ENCODE results near the gene ESPN.
A peak's percentile ranks its signal among the peaks of the same experiment; 100 is the strongest.
"Not testable (repeated sequence)": the region's sequence is repeated elsewhere in the genome, so short reads cannot be mapped to it uniquely, and the experiment has no call there.

The ESPN gene

GRCh38 chr1:6491480-6491962, 66.9 kb downstream of the ESPN start, which contains the start of gene PLEKHG5:
Gene PLEKHG5, minus strand, starts transcription at chr1:6491667. Its CDS starts 14,096 bp downstream, at chr1:6477571.
- Histone ChIP-seq H2AFZ (ENCODE audit: low read length) (peak within 1 kb of the TSS; percentile 90), H4K20me1 (ENCODE audit: insufficient read depth, low read length, poor library complexity, severe bottlenecking) (no peaks in the 10 kb centered on the region), H3K9me2 (replicated peaks; ENCODE audit: low read depth, low read length) (no peaks in the 10 kb centered on the region), H3K4me1 (ENCODE audit: insufficient read depth, low read length, poor library complexity, severe bottlenecking) (peaks cover 36% of the 10 kb centered on the region), H3K9ac (ENCODE audit: low read depth, low read length, poor library complexity, severe bottlenecking) (peak within 1 kb of the TSS; percentile 92), H3K27me3 (ENCODE audit: insufficient read depth, low read length, poor library complexity, severe bottlenecking) (no peaks in the 10 kb centered on the region), H3K36me3 (ENCODE audit: insufficient read depth, low read length) (no peaks in the 10 kb centered on the region), H3F3A (ENCODE audit: low read depth) (peaks cover 5% of the 10 kb centered on the region; the same call in 1 of the 2 replicates), H3K4me3 (ENCODE audit: low read length, poor library complexity, severe bottlenecking) (peak within 1 kb of the TSS; percentile 97), H3K79me2 (ENCODE audit: insufficient read depth, low read length) (0 out of 2 replicates have a peak, but pooled peaks cover 4% of the 10 kb centered on the region), H3K9me3 (ENCODE audit: insufficient read depth, low read depth, low read length) (no peaks in the 10 kb centered on the region), H3K4me2 (ENCODE audit: low read depth, low read length, poor library complexity, severe bottlenecking) (peak within 1 kb of the TSS; percentile 97)
- TF ChIP-seq, protein P1, sequence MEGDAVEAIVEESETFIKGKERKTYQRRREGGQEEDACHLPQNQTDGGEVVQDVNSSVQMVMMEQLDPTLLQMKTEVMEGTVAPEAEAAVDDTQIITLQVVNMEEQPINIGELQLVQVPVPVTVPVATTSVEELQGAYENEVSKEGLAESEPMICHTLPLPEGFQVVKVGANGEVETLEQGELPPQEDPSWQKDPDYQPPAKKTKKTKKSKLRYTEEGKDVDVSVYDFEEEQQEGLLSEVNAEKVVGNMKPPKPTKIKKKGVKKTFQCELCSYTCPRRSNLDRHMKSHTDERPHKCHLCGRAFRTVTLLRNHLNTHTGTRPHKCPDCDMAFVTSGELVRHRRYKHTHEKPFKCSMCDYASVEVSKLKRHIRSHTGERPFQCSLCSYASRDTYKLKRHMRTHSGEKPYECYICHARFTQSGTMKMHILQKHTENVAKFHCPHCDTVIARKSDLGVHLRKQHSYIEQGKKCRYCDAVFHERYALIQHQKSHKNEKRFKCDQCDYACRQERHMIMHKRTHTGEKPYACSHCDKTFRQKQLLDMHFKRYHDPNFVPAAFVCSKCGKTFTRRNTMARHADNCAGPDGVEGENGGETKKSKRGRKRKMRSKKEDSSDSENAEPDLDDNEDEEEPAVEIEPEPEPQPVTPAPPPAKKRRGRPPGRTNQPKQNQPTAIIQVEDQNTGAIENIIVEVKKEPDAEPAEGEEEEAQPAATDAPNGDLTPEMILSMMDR (conservative IDR thresholded peaks at IDR 0.05; ENCODE audit: low read length) = no peak
- TF ChIP-seq EZH2phosphoT487 (IDR thresholded peaks at IDR 0.05; ENCODE audit: borderline replicate concordance) = no peak

GRCh38 chr1:6491966-6492365, 67.4 kb downstream of the ESPN start:
- Histone ChIP-seq H3K36me3 (ENCODE audit: insufficient read depth, low read length) (no peaks in the 10 kb centered on the region), H3K4me3 (ENCODE audit: low read length, poor library complexity, severe bottlenecking) (peak overlapping the region; percentile 97), H3K9ac (ENCODE audit: low read depth, low read length, poor library complexity, severe bottlenecking) (peak overlapping the region; percentile 92), H3F3A (ENCODE audit: low read depth) (peaks cover 5% of the 10 kb centered on the region; the same call in 1 of the 2 replicates), H3K79me2 (ENCODE audit: insufficient read depth, low read length) (0 out of 2 replicates have a peak, but pooled peaks cover 4% of the 10 kb centered on the region), H3K9me2 (replicated peaks; ENCODE audit: low read depth, low read length) (no peaks in the 10 kb centered on the region), H3K4me2 (ENCODE audit: low read depth, low read length, poor library complexity, severe bottlenecking) (peak overlapping the region; percentile 97), H3K9me3 (ENCODE audit: insufficient read depth, low read depth, low read length) (no peaks in the 10 kb centered on the region), H4K20me1 (ENCODE audit: insufficient read depth, low read length, poor library complexity, severe bottlenecking) (no peaks in the 10 kb centered on the region), H3K27me3 (ENCODE audit: insufficient read depth, low read length, poor library complexity, severe bottlenecking) (no peaks in the 10 kb centered on the region), H2AFZ (ENCODE audit: low read length) (no peak overlapping the region), H3K4me1 (ENCODE audit: insufficient read depth, low read length, poor library complexity, severe bottlenecking) (peaks cover 40% of the 10 kb centered on the region)
- TF ChIP-seq EZH2phosphoT487 (IDR thresholded peaks at IDR 0.05; ENCODE audit: borderline replicate concordance) = no peak
- TF ChIP-seq, protein P1 (conservative IDR thresholded peaks at IDR 0.05; ENCODE audit: low read length) = no peak

- H3K4me1 ChIP-seq (ENCODE audit: insufficient read depth, low read length, poor library complexity, severe bottlenecking) = peaks cover 41% of the 10 kb centered on the region
- H3K9me3 ChIP-seq (ENCODE audit: insufficient read depth, low read depth, low read length); H2AFZ ChIP-seq (ENCODE audit: low read length); H3K27me3 ChIP-seq (ENCODE audit: insufficient read depth, low read length, poor library complexity, severe bottlenecking); H3K4me3 ChIP-seq (ENCODE audit: low read length, poor library complexity, severe bottlenecking); H3K36me3 ChIP-seq (ENCODE audit: insufficient read depth, low read length); H4K20me1 ChIP-seq (ENCODE audit: insufficient read depth, low read length, poor library complexity, severe bottlenecking); H3K9ac ChIP-seq (ENCODE audit: low read depth, low read length, poor library complexity, severe bottlenecking); H3K79me2 ChIP-seq (ENCODE audit: insufficient read depth, low read length); H3K4me2 ChIP-seq (ENCODE audit: low read depth, low read length, poor library complexity, severe bottlenecking); H3K9me2 ChIP-seq (replicated peaks; ENCODE audit: low read depth, low read length); H3F3A ChIP-seq (ENCODE audit: low read depth): not testable (repeated sequence)
Observed at GRCh38 chr1:6493834-6494223, 69.3 kb downstream of the ESPN start.

- H3K4me1 ChIP-seq (ENCODE audit: insufficient read depth, low read length, poor library complexity, severe bottlenecking) = peaks cover 37% of the 10 kb centered on the region
- H3F3A ChIP-seq (ENCODE audit: low read depth) = peaks cover 5% of the 10 kb centered on the region; the same call in 1 of the 2 replicates
- H3K27me3 ChIP-seq (ENCODE audit: insufficient read depth, low read length, poor library complexity, severe bottlenecking) = no peaks in the 10 kb centered on the region
- no peak overlapping the region for H3K4me3 ChIP-seq (ENCODE audit: low read length, poor library complexity, severe bottlenecking)
- H2AFZ ChIP-seq (ENCODE audit: low read length) = no peak overlapping the region
- no peak overlapping the region for H3K9ac ChIP-seq (ENCODE audit: low read depth, low read length, poor library complexity, severe bottlenecking)
- no peaks in the 10 kb centered on the region for H3K36me3 ChIP-seq (ENCODE audit: insufficient read depth, low read length)
- no peaks in the 10 kb centered on the region for H4K20me1 ChIP-seq (ENCODE audit: insufficient read depth, low read length, poor library complexity, severe bottlenecking)
- H3K79me2 ChIP-seq (ENCODE audit: insufficient read depth, low read length) = 0 out of 2 replicates have a peak, but pooled peaks cover 4% of the 10 kb centered on the region
- no peaks in the 10 kb centered on the region for H3K9me3 ChIP-seq (ENCODE audit: insufficient read depth, low read depth, low read length)
- H3K9me2 ChIP-seq (replicated peaks; ENCODE audit: low read depth, low read length) = no peaks in the 10 kb centered on the region
- H3K4me2 ChIP-seq (ENCODE audit: low read depth, low read length, poor library complexity, severe bottlenecking) = no peak overlapping the region
- TF ChIP-seq EZH2phosphoT487 (IDR thresholded peaks at IDR 0.05; ENCODE audit: borderline replicate concordance) = no peak
- TF ChIP-seq, protein P1 (conservative IDR thresholded peaks at IDR 0.05; ENCODE audit: low read length) = no peak
Observed at GRCh38 chr1:6494627-6495026, 70.1 kb downstream of the ESPN start.

All from Loucy (cell line).